WTC11 (cell line): ENCODE measurements around the gene MAML3. TPM values are rescaled to one million over a fixed set of nuclear protein-coding genes. Genes with fewer than 3 reads are reported as not detected.

ENCODE experiments used
- ATAC-seq: fragments of 200-7000 bp; cut with Tn5 transposase; 2 replicates; pipeline ENCODE4 v1.10.0; 2021; ENCODE audit warnings: mild to moderate bottlenecking, moderate library complexity
- CTCF ChIA-PET: fragments of 300-600 bp; sonication (Branson Sonifier 250); formaldehyde crosslinking; loops from one replicate; lab custom pipeline; 2021; ENCODE audit warnings: antibody characterized with exemption; lab: Charles Lee
- POLR2A ChIA-PET: fragments of 350-600 bp; sonication (Branson Sonifier 250); formaldehyde crosslinking; loops from one replicate; lab custom pipeline; 2021; ENCODE audit warnings: antibody characterized with exemption; lab: Charles Lee
- DNase-seq: peaks from one replicate; pipeline ENCODE4 v3.0.0; 2021; ENCODE audit warnings: low spot score
- H3K27ac Mint-ChIP-seq: 2 replicates; pipeline ENCODE4 v1.8.0; 2021; ENCODE audit warnings: mixed read lengths
- H3K27me3 Mint-ChIP-seq: 2 replicates; pipeline ENCODE4 v1.8.0; 2021; ENCODE audit warnings: low read depth, mild to moderate bottlenecking, moderate library complexity, mixed read lengths
- H3K36me3 Mint-ChIP-seq: 2 replicates; pipeline ENCODE4 v1.8.0; 2021; ENCODE audit warnings: mixed read lengths
- H3K4me1 Mint-ChIP-seq: 2 replicates; pipeline ENCODE4 v1.8.0; 2022; ENCODE audit warnings: mixed read lengths
- H3K4me3 Mint-ChIP-seq: 2 replicates; pipeline ENCODE4 v1.8.0; 2021; ENCODE audit warnings: mild to moderate bottlenecking, moderate library complexity, mixed read lengths
- H3K9me3 Mint-ChIP-seq: 2 replicates; pipeline ENCODE4 v1.8.0; 2021; ENCODE audit warnings: mixed read lengths
- CREB1 ChIP-seq: sonication (generic); formaldehyde crosslinking; IDR thresholded peaks from 2 replicates; pipeline ENCODE4 v1.8.0; 2023; ENCODE audit warnings: mild to moderate bottlenecking, missing genetic modification reagents
- EMX1 ChIP-seq: fragments of 250-450 bp; sonication (Bioruptor Pico); IDR thresholded peaks from 2 replicates; pipeline ENCODE4 v1.8.0; 2021; ENCODE audit warnings: mild to moderate bottlenecking
- ESRRA ChIP-seq: sonication (generic); formaldehyde crosslinking; IDR thresholded peaks from 2 replicates; pipeline ENCODE4 v1.8.1; 2022; ENCODE audit warnings: mild to moderate bottlenecking, missing genetic modification reagents, borderline replicate concordance
- FOXK1 ChIP-seq: sonication (generic); formaldehyde crosslinking; IDR thresholded peaks from 2 replicates; pipeline ENCODE4 v1.8.0; 2022; ENCODE audit warnings: mild to moderate bottlenecking, moderate library complexity, missing genetic modification reagents
- HMGXB4 ChIP-seq: sonication (generic); formaldehyde crosslinking; IDR thresholded peaks from 2 replicates; pipeline ENCODE4 v1.8.1; 2023; ENCODE audit warnings: mild to moderate bottlenecking, moderate library complexity, missing genetic modification reagents
- JUN ChIP-seq: sonication (generic); formaldehyde crosslinking; IDR thresholded peaks from 2 replicates; pipeline ENCODE4 v1.8.0; 2023; ENCODE audit warnings: mild to moderate bottlenecking, missing genetic modification reagents
- MLX ChIP-seq: sonication (generic); formaldehyde crosslinking; IDR thresholded peaks from 2 replicates; pipeline ENCODE4 v1.8.1; 2023; ENCODE audit warnings: mild to moderate bottlenecking, missing genetic modification reagents, moderate library complexity
- NFATC4 ChIP-seq: fragments of 250-450 bp; sonication (Bioruptor Pico); IDR thresholded peaks from 2 replicates; pipeline ENCODE4 v1.9.0; 2021; ENCODE audit warnings: mild to moderate bottlenecking
- NFE2L1 ChIP-seq: sonication (generic); formaldehyde crosslinking; IDR thresholded peaks from 2 replicates; pipeline ENCODE4 v1.8.1; 2023; ENCODE audit warnings: missing genetic modification reagents
- NFYB ChIP-seq: sonication (generic); formaldehyde crosslinking; conservative IDR thresholded peaks from 2 replicates; pipeline ENCODE4 v1.8.0; 2022; ENCODE audit warnings: low read depth, missing genetic modification reagents
- RELA ChIP-seq: sonication (generic); formaldehyde crosslinking; IDR thresholded peaks from 2 replicates; pipeline ENCODE4 v1.8.1; 2022; ENCODE audit warnings: missing genetic modification reagents, mild to moderate bottlenecking, borderline replicate concordance
- RORB ChIP-seq: fragments of 250-450 bp; sonication (Bioruptor Pico); IDR thresholded peaks from 2 replicates; pipeline ENCODE4 v1.9.0; 2021; ENCODE audit warnings: mild to moderate bottlenecking
- SOX15 ChIP-seq: fragments of 250-450 bp; sonication (Bioruptor Pico); IDR thresholded peaks from 2 replicates; pipeline ENCODE4 v1.9.0; 2021; ENCODE audit warnings: mild to moderate bottlenecking
- ZNF121 ChIP-seq: sonication (generic); formaldehyde crosslinking; IDR thresholded peaks from 2 replicates; pipeline ENCODE4 v1.8.0; 2023; ENCODE audit warnings: missing genetic modification reagents
- ZNF263 ChIP-seq: sonication (generic); formaldehyde crosslinking; IDR thresholded peaks from 2 replicates; pipeline ENCODE4 v1.8.1; 2022; ENCODE audit warnings: low read depth, mild to moderate bottlenecking, moderate library complexity, missing genetic modification reagents
- ZNF425 ChIP-seq: fragments of 250-450 bp; sonication (Bioruptor Pico); conservative IDR thresholded peaks from 2 replicates; pipeline ENCODE4 v1.9.0; 2021; ENCODE audit warnings: mild to moderate bottlenecking
- ZSCAN18 ChIP-seq: fragments of 250-450 bp; sonication (Bioruptor Pico); IDR thresholded peaks from 2 replicates; pipeline ENCODE4 v2.1.2; 2022; ENCODE audit warnings: mild to moderate bottlenecking, moderate library complexity
- total RNA-seq: library from RNA; stranded (reverse); gene quantifications from 3 replicates; pipeline ENCODE4 v1.2.3, GENCODE V29; 2021

MAML3 gene
- total RNA-seq, 1 experiment from 2014 or later = 7.4 TPM

GRCh38 chr4:140070366-140070765 is 83.6 kb downstream of the MAML3 start:
- no peaks in the 10 kb centered on the region for H3K36me3 Mint-ChIP-seq
- H3K27ac Mint-ChIP-seq = no peak overlapping the region
- ATAC-seq (no peak), DNase-seq (no peak)
- TF ChIP-seq ZNF425 (CRISPR knock-in tag) = no peak
- TF ChIP-seq ZNF121 (CRISPR knock-in tag) = no peak
- TF ChIP-seq FOXK1 (CRISPR knock-in tag) = no peak
- no peak for TF ChIP-seq RELA (CRISPR knock-in tag)
- TF ChIP-seq ESRRA (CRISPR knock-in tag) = no peak
- no peak for TF ChIP-seq MLX (CRISPR knock-in tag)
- TF ChIP-seq EMX1 = no peak
- no peak for TF ChIP-seq HMGXB4 (CRISPR knock-in tag)
- TF ChIP-seq CREB1 (CRISPR knock-in tag) = no peak
- TF ChIP-seq SOX15 = no peak
- no peak for TF ChIP-seq NFYB (CRISPR knock-in tag)
- no peak for TF ChIP-seq NFATC4
- TF ChIP-seq JUN (CRISPR knock-in tag) = no peak
- peaks cover 4% of the 10 kb centered on the region; the same call in 1 of the 2 replicates for H3K9me3 Mint-ChIP-seq
- no peaks in the 10 kb centered on the region for H3K27me3 Mint-ChIP-seq
- ChIA-PET POLR2A (no interaction called here), CTCF (interaction anchor here (0.8 kb wide), 1 partner anchor 18 kb away, joined by 4 read pairs; no protein-coding TSS in a partner anchor)
- H3K4me3 Mint-ChIP-seq = no peak overlapping the region
- peaks cover 14% of the 10 kb centered on the region for H3K4me1 Mint-ChIP-seq

- no peak for TF ChIP-seq NFE2L1 (CRISPR knock-in tag)
- no peak for TF ChIP-seq ZNF263
- TF ChIP-seq RORB (CRISPR knock-in tag) = no peak
- H3K4me1 Mint-ChIP-seq = peaks cover 20% of the 10 kb centered on the region
- H3K27ac Mint-ChIP-seq = no peak overlapping the region
- POLR2A ChIA-PET = no interaction called here
- DNase-seq (no peak), ATAC-seq (no peak)
- peaks cover 4% of the 10 kb centered on the region; the same call in 1 of the 2 replicates for H3K9me3 Mint-ChIP-seq
- CTCF ChIA-PET = interaction anchor here (1.1 kb wide), 1 partner anchor 17 kb away, joined by 5 read pairs; no protein-coding TSS in a partner anchor
- H3K4me3 Mint-ChIP-seq = no peak overlapping the region
- H3K27me3 Mint-ChIP-seq = no peaks in the 10 kb centered on the region
- H3K36me3 Mint-ChIP-seq = no peaks in the 10 kb centered on the region
Measured at GRCh38 chr4:140069066-140069465, 84.9 kb downstream of the MAML3 start.

GRCh38 chr4:140068271-140068670 is 85.7 kb downstream of the MAML3 start:
- ATAC-seq (0 out of 2 replicates have a peak, but pooled peaks have one; percentile 38), DNase-seq (no peak)
- Mint-ChIP-seq H3K9me3 (peaks cover under 1% of the 10 kb centered on the region; the same call in 1 of the 2 replicates), H3K27me3 (no peaks in the 10 kb centered on the region), H3K36me3 (no peaks in the 10 kb centered on the region), H3K27ac (peak overlapping the region; percentile 75; the same call in 1 of the 2 replicates), H3K4me1 (peaks cover 20% of the 10 kb centered on the region), H3K4me3 (no peak overlapping the region)
- ChIA-PET CTCF (interaction anchor here (1.1 kb wide), 1 partner anchor 16 kb away, joined by 5 read pairs; no protein-coding TSS in a partner anchor), POLR2A (no interaction called here)
- no peak for TF ChIP-seq ZSCAN18 (CRISPR knock-in tag)
